CD4-positive, alpha-beta T cell treated with Interleukin-21 for 1 hour (primary cell): ENCODE results near the gene NPEPL1.
A peak's percentile ranks its signal among the peaks of the same experiment; 100 is the strongest.

Source experiments
- DNase-seq: peaks from one replicate; pipeline ENCODE4 v3.0.0-alpha.2; 2020

Gene NPEPL1

GRCh38 chr20:58688414-58688813 lies 4.2 kb upstream of the NPEPL1 start:
- no peak for DNase-seq

DNA sequence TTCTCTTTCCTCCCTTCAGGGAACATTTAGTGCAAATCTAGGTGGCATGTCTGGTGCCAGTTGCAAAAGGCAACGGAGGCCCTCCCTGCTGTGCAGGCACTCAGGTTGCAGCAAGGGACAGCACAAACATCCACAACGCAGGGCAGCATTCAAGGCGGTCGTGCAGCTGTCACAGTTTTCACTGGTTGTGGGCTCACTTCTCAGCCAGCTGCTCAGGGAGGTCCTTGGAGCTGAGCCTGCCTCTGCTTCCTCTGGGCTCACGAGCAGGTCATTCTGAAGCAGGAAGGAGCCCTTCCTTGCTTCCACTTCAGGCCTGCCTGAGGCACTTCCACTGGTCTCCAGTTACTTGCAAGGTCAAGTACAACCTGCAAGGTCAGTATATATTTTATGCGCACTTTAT lies 3.8 kb upstream of the NPEPL1 start:
- DNase-seq, result no peak

GRCh38 chr20:58690396-58691135 lies 2.0 kb upstream of the NPEPL1 start:
- DNase-seq, result no peak

- DNase-seq, result peak; percentile 15
Observed at GRCh38 chr20:58691773-58692578, 624 bp upstream of the NPEPL1 start.

GRCh38 chr20:58693226-58694006 lies 816 bp downstream of the NPEPL1 start:
- DNase-seq, result peak; percentile 6

- no peak for DNase-seq
Observed at GRCh38 chr20:58694241-58695083, 1.9 kb downstream of the NPEPL1 start.

- DNase-seq, result no peak
Observed at GRCh38 chr20:58695084-58695722, 2.6 kb downstream of the NPEPL1 start.

GRCh38 chr20:58695895-58696375 lies 3.3 kb downstream of the NPEPL1 start:
- no peak for DNase-seq

- DNase-seq, result no peak
Observed at GRCh38 chr20:58696411-58696961, 3.9 kb downstream of the NPEPL1 start.

DNA sequence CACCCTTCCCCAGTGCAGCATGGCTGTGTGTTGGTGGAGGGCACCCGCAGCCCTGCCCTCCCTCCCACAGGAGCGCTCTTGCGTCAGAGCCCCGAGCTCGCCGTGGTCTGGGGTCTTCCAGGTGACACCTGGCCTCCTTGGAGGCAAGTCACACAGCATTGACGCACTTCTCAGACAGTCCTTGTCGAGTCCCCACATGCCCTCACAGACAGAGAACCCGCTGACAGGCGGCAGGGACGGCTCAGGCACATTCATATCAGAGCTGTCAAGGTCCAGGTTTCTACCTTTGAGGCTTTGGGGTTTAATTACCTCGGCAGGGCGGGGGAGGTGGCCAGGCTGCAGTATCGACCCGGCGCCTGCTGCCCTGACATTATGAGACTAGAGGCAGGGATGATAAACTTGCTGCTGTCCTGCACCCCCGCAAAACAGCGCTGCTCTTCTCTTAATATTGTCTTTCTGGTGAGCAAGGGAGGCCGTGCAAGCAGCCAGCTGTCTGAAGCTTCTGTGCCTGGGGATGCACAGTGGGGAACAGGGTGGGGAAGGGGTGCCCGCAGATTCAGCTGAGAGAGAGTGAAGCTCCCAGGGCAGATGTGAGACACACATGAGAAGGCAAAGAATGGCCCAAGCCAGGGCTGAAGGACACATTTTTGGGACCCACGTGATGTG lies 4.7 kb downstream of the NPEPL1 start:
- no peak for DNase-seq

GRCh38 chr20:58697867-58698703 lies 5.5 kb downstream of the NPEPL1 start:
- DNase-seq, result no peak

DNA sequence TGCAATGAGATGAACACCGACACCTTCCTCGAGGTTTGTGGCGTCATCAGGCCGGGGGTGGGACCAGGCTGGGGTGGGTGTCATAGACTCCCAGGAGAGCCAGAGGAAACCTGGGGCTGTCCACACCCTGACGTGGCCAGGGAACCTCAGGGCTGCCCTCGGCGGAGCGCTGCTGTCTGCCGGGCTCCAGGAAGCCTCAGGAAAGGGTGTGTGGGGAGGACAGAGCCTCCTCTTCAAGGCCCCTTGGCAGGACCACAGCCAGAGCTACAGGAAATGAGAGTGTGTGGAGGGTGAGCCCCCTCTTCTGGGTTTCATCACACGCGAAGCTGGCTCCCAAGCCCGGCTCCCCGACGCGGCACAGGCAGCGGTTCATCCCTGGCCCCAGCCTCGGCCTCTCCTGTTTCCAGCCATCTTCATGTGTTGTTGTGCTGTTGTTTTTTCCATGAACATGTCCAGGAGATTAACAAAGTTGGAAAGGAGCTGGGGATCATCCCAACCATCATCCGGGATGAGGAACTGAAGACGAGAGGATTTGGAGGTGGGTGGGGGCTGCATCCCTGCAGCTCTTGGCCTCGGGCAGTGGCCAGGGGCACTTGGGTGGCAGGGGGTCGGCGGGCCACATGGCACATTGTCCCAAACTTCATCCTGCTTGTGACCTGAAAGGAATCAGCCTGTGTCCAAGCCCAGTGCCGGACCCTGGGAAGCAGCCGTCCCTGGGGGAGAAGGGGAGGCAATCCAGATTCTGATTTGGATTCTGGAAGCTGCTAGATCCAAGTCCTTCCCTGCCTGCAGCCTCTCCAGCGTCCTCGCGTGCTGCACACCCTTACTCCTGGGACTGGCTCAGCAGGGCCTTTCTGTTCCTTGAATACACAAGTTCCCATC lies 6.4 kb downstream of the NPEPL1 start:
- DNase-seq, result no peak

DNA sequence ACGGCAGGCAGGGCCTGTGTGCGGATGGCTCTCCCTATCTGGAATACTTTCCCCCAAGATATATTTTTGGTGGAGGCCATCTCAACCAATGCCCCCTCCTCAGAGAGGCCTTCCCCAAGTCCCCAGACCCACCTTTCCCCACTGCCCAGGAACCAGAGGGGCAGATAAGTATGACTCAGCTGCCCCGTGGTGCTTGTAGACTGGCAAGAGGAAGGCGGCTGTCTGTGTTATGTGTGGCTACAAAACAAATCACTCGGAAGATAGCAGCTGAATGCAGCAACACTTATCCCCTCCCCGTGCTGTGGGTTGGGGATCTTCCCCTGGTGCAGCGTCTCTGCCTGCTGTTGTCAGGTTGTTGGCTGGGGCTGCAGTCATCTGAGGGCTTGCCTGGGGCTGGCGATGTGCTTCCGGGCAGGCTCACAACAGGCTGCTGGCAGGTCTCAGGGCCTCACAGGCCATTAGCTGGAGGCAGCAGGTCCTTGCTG lies 7.1 kb downstream of the NPEPL1 start:
- no peak for DNase-seq

- no peak for DNase-seq
Observed at GRCh38 chr20:58700121-58700821, 7.7 kb downstream of the NPEPL1 start.

GRCh38 chr20:58700823-58701222 lies 8.2 kb downstream of the NPEPL1 start:
- no peak for DNase-seq

DNA sequence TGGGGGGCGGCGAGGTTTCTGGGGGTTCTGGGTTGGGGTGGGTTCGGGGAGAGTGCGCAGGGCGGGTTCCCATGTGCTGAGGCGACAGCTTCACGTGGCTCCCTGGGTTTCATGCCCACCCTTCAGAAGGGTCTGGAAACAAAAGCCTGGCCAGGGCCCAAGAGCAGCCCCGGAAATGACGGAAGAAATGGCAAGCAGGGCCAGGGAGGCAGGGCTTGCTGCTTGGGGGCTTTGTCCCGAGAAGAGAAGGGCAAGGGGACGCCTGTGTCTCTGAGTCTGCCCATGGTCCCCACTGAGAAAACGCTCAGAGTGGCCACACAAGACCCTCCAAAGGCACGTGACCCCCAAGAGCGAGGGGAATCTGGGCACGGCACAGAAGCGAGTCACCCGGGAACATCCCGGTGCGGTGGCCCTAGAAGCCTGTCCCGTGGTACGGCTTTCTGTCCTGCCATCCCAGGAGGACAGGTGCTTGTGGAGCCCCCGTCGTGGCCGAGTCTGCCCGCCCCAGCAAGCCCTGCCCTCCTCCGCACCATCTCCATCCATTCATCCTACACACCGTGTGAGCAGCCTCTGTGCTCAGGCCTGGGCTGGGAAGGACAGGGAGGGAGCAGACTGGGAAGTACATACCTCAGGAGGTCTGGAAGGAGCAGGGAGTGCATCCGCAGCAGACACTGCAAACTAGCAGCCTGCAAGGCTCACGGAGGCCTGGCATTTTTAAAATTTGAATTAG lies 9.0 kb downstream of the NPEPL1 start:
- no peak for DNase-seq

- no peak for DNase-seq
Observed at GRCh38 chr20:58702161-58702510, 9.5 kb downstream of the NPEPL1 start.
